Kidney tubule cell (primary cell): ENCODE results near the gene HNF1A.

Experiments
- DNase-seq: peaks from one replicate; pipeline ENCODE4 v3.0.0-alpha.2; 2018; ENCODE audit warnings: low spot score

Gene HNF1A

GRCh38 chr12:120959111-120959878 lies 19.0 kb upstream of the HNF1A start:
- no peak for DNase-seq

GRCh38 chr12:120960657-120961056 lies 17.7 kb upstream of the HNF1A start:
- DNase-seq, result peak; percentile 96

GRCh38 chr12:120961604-120962531 lies 16.5 kb upstream of the HNF1A start:
- DNase-seq, result peak; percentile 61

GRCh38 chr12:120962532-120963020 lies 15.8 kb upstream of the HNF1A start:
- DNase-seq, result peak; percentile 89

GRCh38 chr12:120964298-120964697 lies 14.0 kb upstream of the HNF1A start:
- DNase-seq, result no peak

GRCh38 chr12:120965534-120966091 lies 12.7 kb upstream of the HNF1A start:
- DNase-seq, result no peak

- no peak for DNase-seq
These were observed 8.0 kb upstream of the HNF1A start for GRCh38 chr12:120970310-120970709.

- DNase-seq, result peak; percentile 74
These were observed 6.8 kb upstream of the HNF1A start for GRCh38 chr12:120971299-120972180.

- peak; percentile 96 for DNase-seq
These were observed 5.3 kb upstream of the HNF1A start for GRCh38 chr12:120972870-120973543.

- no peak for DNase-seq
These were observed 630 bp upstream of the HNF1A start for GRCh38 chr12:120977531-120978295.

- DNase-seq, result peak; percentile 17
These were observed 998 bp downstream of the HNF1A start for GRCh38 chr12:120979220-120979861.

GRCh38 chr12:120979862-120980696 lies 1.7 kb downstream of the HNF1A start:
- DNase-seq, result peak; percentile 53

GRCh38 chr12:120980800-120981368 lies 2.5 kb downstream of the HNF1A start:
- DNase-seq, result peak; percentile 83

GRCh38 chr12:120981407-120981941 lies 3.1 kb downstream of the HNF1A start:
- peak; percentile 78 for DNase-seq

GRCh38 chr12:120982659-120983058 lies 4.3 kb downstream of the HNF1A start:
- DNase-seq, result no peak

GRCh38 chr12:120983759-120984158 lies 5.4 kb downstream of the HNF1A start:
- no peak for DNase-seq

- no peak for DNase-seq
These were observed 6.1 kb downstream of the HNF1A start for GRCh38 chr12:120984351-120984898.

GRCh38 chr12:120988234-120988633 lies 9.9 kb downstream of the HNF1A start:
- no peak for DNase-seq
